ENCODE measurements around the gene IZUMO1R. TPM values are rescaled to one million over a fixed set of nuclear protein-coding genes. Genes with fewer than 3 reads are reported as not detected.

IZUMO1R gene
- total RNA-seq, 1 experiment from 2014 or later = not detected

DNA sequence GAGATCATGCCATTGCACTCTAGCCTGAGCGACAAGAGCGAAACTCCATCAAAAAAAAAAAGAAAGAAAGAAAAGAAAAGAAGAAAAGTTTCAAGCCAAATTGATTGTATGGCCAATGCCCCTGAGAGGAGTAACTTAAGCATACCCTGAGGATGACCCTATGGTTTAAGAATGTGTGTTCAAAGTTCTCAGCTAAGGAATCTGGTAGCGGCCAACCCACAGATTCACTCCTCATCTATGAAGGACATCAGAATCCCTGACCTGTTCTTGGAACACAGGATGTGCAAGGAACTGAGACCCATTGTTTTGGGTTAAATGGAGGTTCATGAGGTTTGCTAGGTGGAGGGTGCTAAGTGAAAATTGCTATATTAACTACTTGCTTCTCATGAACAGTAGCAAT is 18.1 kb downstream of the IZUMO1R start:
- H3K4me1 Mint-ChIP-seq = no peaks in the 10 kb centered on the region
- DNase-seq (ENCODE audit: low spot score) (no peak), ATAC-seq (no peak)
- no peak overlapping the region for H3K4me3 Mint-ChIP-seq
- CTCF ChIA-PET = no interaction called here
- H3K9me3 Mint-ChIP-seq = no peaks in the 10 kb centered on the region
- H3K36me3 Mint-ChIP-seq = no peaks in the 10 kb centered on the region
- H3K27me3 Mint-ChIP-seq (ENCODE audit: low read depth) = peaks cover 5% of the 10 kb centered on the region
- POLR2A ChIA-PET = no interaction called here
- TF ChIP-seq, protein P1, sequence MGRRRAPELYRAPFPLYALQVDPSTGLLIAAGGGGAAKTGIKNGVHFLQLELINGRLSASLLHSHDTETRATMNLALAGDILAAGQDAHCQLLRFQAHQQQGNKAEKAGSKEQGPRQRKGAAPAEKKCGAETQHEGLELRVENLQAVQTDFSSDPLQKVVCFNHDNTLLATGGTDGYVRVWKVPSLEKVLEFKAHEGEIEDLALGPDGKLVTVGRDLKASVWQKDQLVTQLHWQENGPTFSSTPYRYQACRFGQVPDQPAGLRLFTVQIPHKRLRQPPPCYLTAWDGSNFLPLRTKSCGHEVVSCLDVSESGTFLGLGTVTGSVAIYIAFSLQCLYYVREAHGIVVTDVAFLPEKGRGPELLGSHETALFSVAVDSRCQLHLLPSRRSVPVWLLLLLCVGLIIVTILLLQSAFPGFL (CRISPR knock-in tag; IDR thresholded peaks at IDR 0.05; ENCODE audit: borderline replicate concordance) = no peak
- TF ChIP-seq EMX1 (CRISPR knock-in tag; IDR thresholded peaks at IDR 0.05) (no peak), NFE2L1 (CRISPR knock-in tag; IDR thresholded peaks at IDR 0.05) (no peak), OVOL2 (CRISPR knock-in tag; IDR thresholded peaks at IDR 0.05; ENCODE audit: borderline replicate concordance) (no peak), CREM (CRISPR knock-in tag; IDR thresholded peaks at IDR 0.05) (no peak), JUN (CRISPR knock-in tag; IDR thresholded peaks at IDR 0.05) (no peak), RORB (CRISPR knock-in tag; IDR thresholded peaks at IDR 0.05) (no peak)
- TF ChIP-seq, protein P2, sequence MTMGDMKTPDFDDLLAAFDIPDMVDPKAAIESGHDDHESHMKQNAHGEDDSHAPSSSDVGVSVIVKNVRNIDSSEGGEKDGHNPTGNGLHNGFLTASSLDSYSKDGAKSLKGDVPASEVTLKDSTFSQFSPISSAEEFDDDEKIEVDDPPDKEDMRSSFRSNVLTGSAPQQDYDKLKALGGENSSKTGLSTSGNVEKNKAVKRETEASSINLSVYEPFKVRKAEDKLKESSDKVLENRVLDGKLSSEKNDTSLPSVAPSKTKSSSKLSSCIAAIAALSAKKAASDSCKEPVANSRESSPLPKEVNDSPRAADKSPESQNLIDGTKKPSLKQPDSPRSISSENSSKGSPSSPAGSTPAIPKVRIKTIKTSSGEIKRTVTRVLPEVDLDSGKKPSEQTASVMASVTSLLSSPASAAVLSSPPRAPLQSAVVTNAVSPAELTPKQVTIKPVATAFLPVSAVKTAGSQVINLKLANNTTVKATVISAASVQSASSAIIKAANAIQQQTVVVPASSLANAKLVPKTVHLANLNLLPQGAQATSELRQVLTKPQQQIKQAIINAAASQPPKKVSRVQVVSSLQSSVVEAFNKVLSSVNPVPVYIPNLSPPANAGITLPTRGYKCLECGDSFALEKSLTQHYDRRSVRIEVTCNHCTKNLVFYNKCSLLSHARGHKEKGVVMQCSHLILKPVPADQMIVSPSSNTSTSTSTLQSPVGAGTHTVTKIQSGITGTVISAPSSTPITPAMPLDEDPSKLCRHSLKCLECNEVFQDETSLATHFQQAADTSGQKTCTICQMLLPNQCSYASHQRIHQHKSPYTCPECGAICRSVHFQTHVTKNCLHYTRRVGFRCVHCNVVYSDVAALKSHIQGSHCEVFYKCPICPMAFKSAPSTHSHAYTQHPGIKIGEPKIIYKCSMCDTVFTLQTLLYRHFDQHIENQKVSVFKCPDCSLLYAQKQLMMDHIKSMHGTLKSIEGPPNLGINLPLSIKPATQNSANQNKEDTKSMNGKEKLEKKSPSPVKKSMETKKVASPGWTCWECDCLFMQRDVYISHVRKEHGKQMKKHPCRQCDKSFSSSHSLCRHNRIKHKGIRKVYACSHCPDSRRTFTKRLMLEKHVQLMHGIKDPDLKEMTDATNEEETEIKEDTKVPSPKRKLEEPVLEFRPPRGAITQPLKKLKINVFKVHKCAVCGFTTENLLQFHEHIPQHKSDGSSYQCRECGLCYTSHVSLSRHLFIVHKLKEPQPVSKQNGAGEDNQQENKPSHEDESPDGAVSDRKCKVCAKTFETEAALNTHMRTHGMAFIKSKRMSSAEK (CRISPR knock-in tag; IDR thresholded peaks at IDR 0.05; ENCODE audit: borderline replicate concordance) = no peak
- TF ChIP-seq, protein P3, sequence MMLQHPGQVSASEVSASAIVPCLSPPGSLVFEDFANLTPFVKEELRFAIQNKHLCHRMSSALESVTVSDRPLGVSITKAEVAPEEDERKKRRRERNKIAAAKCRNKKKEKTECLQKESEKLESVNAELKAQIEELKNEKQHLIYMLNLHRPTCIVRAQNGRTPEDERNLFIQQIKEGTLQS (CRISPR knock-in tag; conservative IDR thresholded peaks at IDR 0.05) = no peak
- H3K27ac Mint-ChIP-seq = no peak overlapping the region

DNA sequence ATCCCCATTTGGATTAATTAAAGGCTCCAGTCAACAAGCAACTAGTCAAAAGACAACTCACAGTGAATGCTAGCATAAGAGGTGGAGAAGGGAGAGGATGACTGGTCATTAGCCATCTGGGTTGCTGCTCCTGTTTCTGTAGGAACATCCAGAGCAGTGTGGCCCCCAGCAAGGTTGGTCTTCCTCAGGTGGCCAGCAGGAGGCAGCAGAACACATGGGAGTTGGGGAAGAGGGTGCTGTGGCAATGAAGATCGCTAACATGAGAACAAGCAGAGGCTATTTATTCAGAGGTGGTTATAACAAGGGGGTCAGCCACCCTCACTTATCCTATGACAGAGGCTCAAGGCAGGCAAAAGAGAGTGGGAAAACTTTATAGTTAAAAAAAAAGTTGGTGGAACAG is 21.3 kb downstream of the IZUMO1R start:
- ChIA-PET CTCF (interaction anchor here (0.6 to 3.1 kb wide), 4 partner anchors 78 to 430 kb away, joined by 3 to 11 read pairs (median 4); no protein-coding TSS in a partner anchor), POLR2A (no interaction called here)
- Mint-ChIP-seq H3K36me3 (no peaks in the 10 kb centered on the region), H3K27ac (no peak overlapping the region), H3K27me3 (ENCODE audit: low read depth) (peaks cover 5% of the 10 kb centered on the region; the same call in 1 of the 2 replicates), H3K4me3 (no peak overlapping the region), H3K4me1 (no peaks in the 10 kb centered on the region), H3K9me3 (no peaks in the 10 kb centered on the region)
- ATAC-seq (peak; percentile 97), DNase-seq (ENCODE audit: low spot score) (peak; percentile 89)
- TF ChIP-seq, protein P4, sequence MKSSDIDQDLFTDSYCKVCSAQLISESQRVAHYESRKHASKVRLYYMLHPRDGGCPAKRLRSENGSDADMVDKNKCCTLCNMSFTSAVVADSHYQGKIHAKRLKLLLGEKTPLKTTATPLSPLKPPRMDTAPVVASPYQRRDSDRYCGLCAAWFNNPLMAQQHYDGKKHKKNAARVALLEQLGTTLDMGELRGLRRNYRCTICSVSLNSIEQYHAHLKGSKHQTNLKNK (CRISPR knock-in tag; IDR thresholded peaks at IDR 0.05) = no peak
- TF ChIP-seq, protein P5, sequence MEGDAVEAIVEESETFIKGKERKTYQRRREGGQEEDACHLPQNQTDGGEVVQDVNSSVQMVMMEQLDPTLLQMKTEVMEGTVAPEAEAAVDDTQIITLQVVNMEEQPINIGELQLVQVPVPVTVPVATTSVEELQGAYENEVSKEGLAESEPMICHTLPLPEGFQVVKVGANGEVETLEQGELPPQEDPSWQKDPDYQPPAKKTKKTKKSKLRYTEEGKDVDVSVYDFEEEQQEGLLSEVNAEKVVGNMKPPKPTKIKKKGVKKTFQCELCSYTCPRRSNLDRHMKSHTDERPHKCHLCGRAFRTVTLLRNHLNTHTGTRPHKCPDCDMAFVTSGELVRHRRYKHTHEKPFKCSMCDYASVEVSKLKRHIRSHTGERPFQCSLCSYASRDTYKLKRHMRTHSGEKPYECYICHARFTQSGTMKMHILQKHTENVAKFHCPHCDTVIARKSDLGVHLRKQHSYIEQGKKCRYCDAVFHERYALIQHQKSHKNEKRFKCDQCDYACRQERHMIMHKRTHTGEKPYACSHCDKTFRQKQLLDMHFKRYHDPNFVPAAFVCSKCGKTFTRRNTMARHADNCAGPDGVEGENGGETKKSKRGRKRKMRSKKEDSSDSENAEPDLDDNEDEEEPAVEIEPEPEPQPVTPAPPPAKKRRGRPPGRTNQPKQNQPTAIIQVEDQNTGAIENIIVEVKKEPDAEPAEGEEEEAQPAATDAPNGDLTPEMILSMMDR (IDR thresholded peaks at IDR 0.05) = peak; percentile 80

DNA sequence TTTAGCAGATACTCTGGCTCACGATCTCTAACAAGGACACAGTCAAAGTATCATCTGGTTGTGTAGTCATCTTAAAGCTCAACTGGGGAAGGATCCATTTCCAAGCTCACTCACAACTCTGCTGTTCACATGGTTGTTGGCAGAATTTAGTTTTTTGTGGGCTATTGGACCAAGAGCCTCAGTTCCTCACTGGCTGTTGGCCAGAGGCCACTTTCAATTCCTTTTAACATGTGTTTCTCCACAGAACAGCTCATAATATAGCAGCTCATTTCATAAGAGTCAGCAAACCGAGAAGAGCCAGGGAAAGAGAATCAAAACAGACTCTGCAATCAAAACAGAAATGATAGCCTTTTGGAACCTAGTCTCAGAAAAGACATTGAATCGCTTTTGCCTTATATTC is 22.6 kb downstream of the IZUMO1R start:
- Mint-ChIP-seq H3K4me3 (no peak overlapping the region), H3K4me1 (no peaks in the 10 kb centered on the region), H3K27ac (no peak overlapping the region), H3K27me3 (ENCODE audit: low read depth) (peaks cover 5% of the 10 kb centered on the region; the same call in 1 of the 2 replicates), H3K9me3 (no peaks in the 10 kb centered on the region), H3K36me3 (no peaks in the 10 kb centered on the region)
- DNase-seq (ENCODE audit: low spot score) (no peak), ATAC-seq (no peak)
- CTCF ChIA-PET = interaction anchor here (1.1 to 3.1 kb wide), 2 partner anchors 91 to 432 kb away, joined by 5 to 11 read pairs; no protein-coding TSS in a partner anchor
- POLR2A ChIA-PET = no interaction called here
- no peak for TF ChIP-seq RELA (CRISPR knock-in tag; IDR thresholded peaks at IDR 0.05; ENCODE audit: borderline replicate concordance)
- TF ChIP-seq, protein P6, sequence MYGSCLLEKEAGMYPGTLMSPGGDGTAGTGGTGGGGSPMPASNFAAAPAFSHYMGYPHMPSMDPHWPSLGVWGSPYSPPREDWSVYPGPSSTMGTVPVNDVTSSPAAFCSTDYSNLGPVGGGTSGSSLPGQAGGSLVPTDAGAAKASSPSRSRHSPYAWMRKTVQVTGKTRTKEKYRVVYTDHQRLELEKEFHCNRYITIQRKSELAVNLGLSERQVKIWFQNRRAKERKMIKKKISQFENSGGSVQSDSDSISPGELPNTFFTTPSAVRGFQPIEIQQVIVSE (CRISPR knock-in tag; IDR thresholded peaks at IDR 0.05; ENCODE audit: borderline replicate concordance) = no peak
- TF ChIP-seq, protein P7, sequence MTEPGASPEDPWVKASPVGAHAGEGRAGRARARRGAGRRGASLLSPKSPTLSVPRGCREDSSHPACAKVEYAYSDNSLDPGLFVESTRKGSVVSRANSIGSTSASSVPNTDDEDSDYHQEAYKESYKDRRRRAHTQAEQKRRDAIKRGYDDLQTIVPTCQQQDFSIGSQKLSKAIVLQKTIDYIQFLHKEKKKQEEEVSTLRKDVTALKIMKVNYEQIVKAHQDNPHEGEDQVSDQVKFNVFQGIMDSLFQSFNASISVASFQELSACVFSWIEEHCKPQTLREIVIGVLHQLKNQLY (CRISPR knock-in tag; IDR thresholded peaks at IDR 0.05) = no peak
- TF ChIP-seq, protein P8, sequence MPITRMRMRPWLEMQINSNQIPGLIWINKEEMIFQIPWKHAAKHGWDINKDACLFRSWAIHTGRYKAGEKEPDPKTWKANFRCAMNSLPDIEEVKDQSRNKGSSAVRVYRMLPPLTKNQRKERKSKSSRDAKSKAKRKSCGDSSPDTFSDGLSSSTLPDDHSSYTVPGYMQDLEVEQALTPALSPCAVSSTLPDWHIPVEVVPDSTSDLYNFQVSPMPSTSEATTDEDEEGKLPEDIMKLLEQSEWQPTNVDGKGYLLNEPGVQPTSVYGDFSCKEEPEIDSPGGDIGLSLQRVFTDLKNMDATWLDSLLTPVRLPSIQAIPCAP (CRISPR knock-in tag; IDR thresholded peaks at IDR 0.05) = no peak
- no peak for TF ChIP-seq FOXK1 (CRISPR knock-in tag; IDR thresholded peaks at IDR 0.05)
- TF ChIP-seq ATF1 (CRISPR knock-in tag; IDR thresholded peaks at IDR 0.05) = no peak
- TF ChIP-seq FOXJ3 (CRISPR knock-in tag; IDR thresholded peaks at IDR 0.05; ENCODE audit: borderline replicate concordance) = no peak
